NB4 (cell line): ENCODE measurements around the gene PCDHA1.

Source experiments
- POLR2A ChIP-seq: IDR thresholded peaks from 2 replicates; pipeline ENCODE4 v1.6.1; 2011; ENCODE audit warnings: mild to moderate bottlenecking; ENCODE audit not compliant: insufficient read length; ENCODE audit errors: extremely low read depth
- TF ChIP-seq, protein P1 (sequence below): IDR thresholded peaks from one replicate; pipeline ENCODE4 v1.5.1; 2012; ENCODE audit warnings: low read depth, low read length

GRCh38 chr5:140822281-140822629 lies 36.3 kb downstream of the PCDHA1 start:
- TF ChIP-seq, protein P1, sequence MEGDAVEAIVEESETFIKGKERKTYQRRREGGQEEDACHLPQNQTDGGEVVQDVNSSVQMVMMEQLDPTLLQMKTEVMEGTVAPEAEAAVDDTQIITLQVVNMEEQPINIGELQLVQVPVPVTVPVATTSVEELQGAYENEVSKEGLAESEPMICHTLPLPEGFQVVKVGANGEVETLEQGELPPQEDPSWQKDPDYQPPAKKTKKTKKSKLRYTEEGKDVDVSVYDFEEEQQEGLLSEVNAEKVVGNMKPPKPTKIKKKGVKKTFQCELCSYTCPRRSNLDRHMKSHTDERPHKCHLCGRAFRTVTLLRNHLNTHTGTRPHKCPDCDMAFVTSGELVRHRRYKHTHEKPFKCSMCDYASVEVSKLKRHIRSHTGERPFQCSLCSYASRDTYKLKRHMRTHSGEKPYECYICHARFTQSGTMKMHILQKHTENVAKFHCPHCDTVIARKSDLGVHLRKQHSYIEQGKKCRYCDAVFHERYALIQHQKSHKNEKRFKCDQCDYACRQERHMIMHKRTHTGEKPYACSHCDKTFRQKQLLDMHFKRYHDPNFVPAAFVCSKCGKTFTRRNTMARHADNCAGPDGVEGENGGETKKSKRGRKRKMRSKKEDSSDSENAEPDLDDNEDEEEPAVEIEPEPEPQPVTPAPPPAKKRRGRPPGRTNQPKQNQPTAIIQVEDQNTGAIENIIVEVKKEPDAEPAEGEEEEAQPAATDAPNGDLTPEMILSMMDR = no peak
- TF ChIP-seq POLR2A = no peak
